Measurements from ENCODE around the gene ALDH3B2. TPM values are rescaled to one million over a fixed set of nuclear protein-coding genes. Genes with fewer than 3 reads are reported as not detected.

The ALDH3B2 gene
- total RNA-seq, 4 donors from 2014 or later = not detected

- WGBS = 80% methylated on average over 13 of the region's 23 CpGs
These were observed 3.9 kb downstream of the ALDH3B2 start for GRCh38 chr11:67670316-67671210.

DNA sequence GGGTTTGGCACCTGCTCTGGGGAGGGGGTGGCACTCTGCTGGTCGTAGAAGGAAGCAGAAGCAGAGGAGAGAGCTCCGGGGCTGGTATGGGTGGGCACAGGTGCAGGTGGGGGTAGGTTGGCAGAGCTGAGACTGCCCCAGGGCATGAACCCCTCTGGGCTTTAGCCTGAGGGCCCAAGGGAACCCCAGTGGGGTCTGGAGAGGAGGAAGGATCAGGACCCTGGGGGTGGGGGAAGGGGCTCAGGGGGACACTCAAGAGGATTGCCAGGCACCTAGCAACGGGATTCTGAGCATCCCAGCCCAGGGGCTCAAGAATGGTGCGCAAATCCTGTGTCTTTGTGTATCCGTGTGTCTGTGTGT is 6.3 kb downstream of the ALDH3B2 start:
- Histone ChIP-seq H3K4me3 (no peak overlapping the region), H3K27ac (replicated peaks in 1 of 4) (no peak overlapping the region), H3K9me3 (no peaks in the 10 kb centered on the region), H3K27me3 (peaks cover 0 to 25% (median 0%) of the 10 kb centered on the region in 4 donors), H3K36me3 (no peaks in the 10 kb centered on the region), H3K4me1 (no peaks in the 10 kb centered on the region)
- WGBS = 67% methylated on average over 5 of the region's 5 CpGs
- TF ChIP-seq POLR2AphosphoS5 (IDR thresholded peaks at IDR 0.05) = no peak
- TF ChIP-seq POLR2A (IDR thresholded peaks at IDR 0.05; ENCODE audit: low read depth) = no peak
- TF ChIP-seq EP300 (IDR thresholded peaks at IDR 0.05) = no peak
- no peak for TF ChIP-seq CTCF (IDR thresholded peaks at IDR 0.05)
- no peak for DNase-seq (ENCODE audit: extremely low spot score)
- intact Hi-C loops (cut with DNase I) = no loop called here

More at GRCh38 chr11:67670316-67671210, 3.9 kb downstream of the ALDH3B2 start:
- DNase-seq (ENCODE audit: extremely low spot score) = no peak
- Histone ChIP-seq H3K4me1 (no peaks in the 10 kb centered on the region), H3K27ac (replicated peaks in 1 of 4) (no peak overlapping the region), H3K4me3 (no peak overlapping the region), H3K27me3 (peaks cover 0 to 48% (median 0%) of the 10 kb centered on the region in 4 donors), H3K36me3 (no peaks in the 10 kb centered on the region), H3K9me3 (no peaks in the 10 kb centered on the region)
- intact Hi-C loops (cut with DNase I) = no loop called here
- TF ChIP-seq EP300 (IDR thresholded peaks at IDR 0.05) (no peak), CTCF (IDR thresholded peaks at IDR 0.05) (no peak), POLR2AphosphoS5 (IDR thresholded peaks at IDR 0.05) (no peak), POLR2A (IDR thresholded peaks at IDR 0.05; ENCODE audit: low read depth) (no peak)

DNA sequence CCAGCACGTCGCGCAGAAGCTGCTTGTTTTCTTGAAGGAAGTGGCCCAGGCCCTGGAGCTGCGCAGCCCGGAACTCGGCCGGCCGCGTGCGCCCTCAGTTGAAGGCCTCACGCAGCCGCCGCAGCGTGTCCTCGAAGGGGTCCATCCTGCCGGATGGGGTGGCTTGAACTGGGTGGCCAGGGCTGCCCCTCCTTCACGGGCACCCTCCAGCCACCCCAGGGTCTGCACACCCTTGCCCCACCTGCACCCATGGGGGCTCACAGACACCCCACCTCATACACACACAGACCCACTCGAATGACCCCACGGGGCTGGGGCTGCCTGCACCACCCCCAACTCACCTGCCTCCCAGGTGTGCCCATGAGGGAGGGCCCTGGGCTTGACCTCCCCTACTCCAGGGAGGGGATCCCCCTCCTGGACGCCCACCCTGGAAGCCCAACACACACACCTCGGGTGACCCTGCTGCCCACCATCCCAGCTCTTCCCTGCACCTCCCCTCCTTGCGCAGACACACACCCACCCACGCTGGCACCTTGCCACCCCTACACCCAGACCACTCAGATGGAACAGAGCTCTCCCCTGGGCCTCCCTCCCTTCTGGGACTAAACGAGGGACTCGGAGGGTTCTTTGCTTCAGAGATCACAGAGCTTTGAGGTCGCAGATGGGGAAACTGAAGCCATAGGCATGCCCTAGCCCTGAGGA is 6.8 kb downstream of the ALDH3B2 start:
- intact Hi-C loops (cut with DNase I) = no loop called here
- no peaks in the 10 kb centered on the region for H3K9me3 ChIP-seq
- H3K36me3 ChIP-seq = no peaks in the 10 kb centered on the region
- no peak overlapping the region for H3K27ac ChIP-seq (replicated peaks in 1 of 4)
- 78% methylated on average over 20 of the region's 26 CpGs for whole genome bisulfite sequencing
- TF ChIP-seq CTCF (IDR thresholded peaks at IDR 0.05) = no peak
- TF ChIP-seq POLR2A (IDR thresholded peaks at IDR 0.05; ENCODE audit: low read depth) = no peak
- TF ChIP-seq POLR2AphosphoS5 (IDR thresholded peaks at IDR 0.05) = no peak
- no peak for TF ChIP-seq EP300 (IDR thresholded peaks at IDR 0.05)
- no peak overlapping the region for H3K4me3 ChIP-seq
- DNase-seq (ENCODE audit: extremely low spot score) = peak; percentile 90
- peaks cover 0 to 21% (median 0%) of the 10 kb centered on the region in 4 donors for H3K27me3 ChIP-seq
- H3K4me1 ChIP-seq = no peaks in the 10 kb centered on the region

- Histone ChIP-seq H3K4me1 (no peaks in the 10 kb centered on the region), H3K27ac (replicated peaks in 1 of 4) (no peak overlapping the region), H3K36me3 (no peaks in the 10 kb centered on the region), H3K4me3 (no peak overlapping the region), H3K9me3 (no peaks in the 10 kb centered on the region), H3K27me3 (peaks cover 0 to 16% (median 0%) of the 10 kb centered on the region in 4 donors)
- intact Hi-C loops (cut with DNase I) = no loop called here
- no peak for DNase-seq (ENCODE audit: extremely low spot score)
- TF ChIP-seq EP300 (IDR thresholded peaks at IDR 0.05) = no peak
- TF ChIP-seq POLR2A (IDR thresholded peaks at IDR 0.05; ENCODE audit: low read depth) = no peak
- no peak for TF ChIP-seq CTCF (IDR thresholded peaks at IDR 0.05)
- TF ChIP-seq POLR2AphosphoS5 (IDR thresholded peaks at IDR 0.05) = no peak
- WGBS = 51% methylated on average over 5 of the region's 20 CpGs
These were observed 7.5 kb downstream of the ALDH3B2 start for GRCh38 chr11:67666676-67667489.

Data from esophagus muscularis mucosa (tissue), 4 donors.